Endothelial cell of umbilical vein (primary cell): ENCODE results near the gene RHOF.

ENCODE experiments used
- CTCF ChIP-seq, 2 donors: IDR thresholded peaks; 1 replicate in 1 of 2; 2 replicates in 1 of 2; pipeline ENCODE4 v1.5.1; 2011; ENCODE audit warnings: low read length in 2 of 2, mild to moderate bottlenecking in 2 of 2, moderate library complexity in 2 of 2, control low read depth in 1 of 2, inconsistent platforms in 1 of 2, low read depth in 1 of 2; ENCODE audit not compliant: insufficient read depth in 1 of 2; ENCODE audit errors: extremely low read depth in 1 of 2
- EZH2 ChIP-seq: IDR thresholded peaks from 2 replicates; pipeline ENCODE4 v1.6.1; 2012; ENCODE audit warnings: borderline replicate concordance, low read depth, mild to moderate bottlenecking, moderate library complexity, low read length, inconsistent platforms; ENCODE audit not compliant: severe bottlenecking
- JUN ChIP-seq: IDR thresholded peaks from 2 replicates; pipeline ENCODE4 v1.6.1; 2011; ENCODE audit warnings: borderline replicate concordance, low read depth; ENCODE audit not compliant: insufficient read length, insufficient read depth
- MYC ChIP-seq: IDR thresholded peaks from one replicate; pipeline ENCODE4 v1.6.1; 2011; ENCODE audit warnings: mild to moderate bottlenecking, low read depth, low read length
- POLR2A ChIP-seq: IDR thresholded peaks from 2 replicates; pipeline ENCODE4 v1.6.1; 2012; ENCODE audit warnings: low read depth, mild to moderate bottlenecking, control low read depth, low read length

DNA sequence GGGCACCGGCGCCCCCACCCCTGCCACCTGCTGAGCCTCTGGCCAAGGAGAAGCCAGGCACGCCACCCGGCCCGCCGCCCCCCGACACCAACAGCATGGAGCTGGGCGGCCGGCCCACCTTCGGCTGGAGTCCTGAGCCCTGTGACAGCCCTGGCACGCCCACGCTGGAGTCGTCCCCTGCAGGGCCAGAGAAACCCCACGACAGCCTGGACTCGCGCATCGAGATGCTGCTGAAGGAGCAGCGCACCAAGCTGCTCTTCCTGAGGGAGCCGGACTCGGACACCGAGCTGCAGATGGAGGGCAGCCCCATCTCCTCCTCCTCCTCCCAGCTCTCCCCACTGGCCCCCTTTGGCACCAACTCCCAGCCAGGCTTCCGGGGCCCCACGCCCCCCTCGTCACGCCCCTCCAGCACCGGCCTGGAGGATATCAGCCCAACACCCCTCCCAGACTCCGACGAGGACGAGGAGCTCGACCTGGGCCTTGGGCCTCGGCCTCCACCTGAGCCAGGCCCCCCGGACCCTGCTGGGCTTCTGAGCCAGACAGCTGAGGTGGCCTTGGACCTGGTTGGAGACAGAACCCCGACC, 16.8 kb upstream of the RHOF start:
- TF ChIP-seq CTCF (IDR thresholded peaks at IDR 0.05; ENCODE audit: extremely low read depth in 1 of 2, insufficient read depth in 1 of 2, low read depth in 1 of 2, low read length in 2 of 2) (no peak), POLR2A (no peak), MYC (no peak), EZH2 (no peak), JUN (no peak)
